Heart right ventricle (tissue), 16 donors: ENCODE measurements around the gene MDM2. TPM values are rescaled to one million over a fixed set of nuclear protein-coding genes. Genes with fewer than 3 reads are reported as not detected.

Source experiments
- ATAC-seq, 8 donors: fragments of 200-7000 bp; cut with Tn5 transposase; one replicate each; pipeline ENCODE4 v1.9.1; 2020; ENCODE audit warnings: mild to moderate bottlenecking in 8 of 8, moderate library complexity in 8 of 8, moderate number of reproducible peaks in 1 of 8
- DNase-seq, 2 donors: peaks; one replicate each; pipeline ENCODE4 v3.0.0-alpha.2; 2020
- H3K27ac ChIP-seq, 10 donors: fragments of 200-600 bp; sonication (generic) in 2 of 10; one replicate each; pipeline versions ENCODE4 v1.5.0 to v1.8.0; 2020 to 2022; ENCODE audit warnings: mild to moderate bottlenecking in 3 of 10
- H3K27me3 ChIP-seq, 7 donors: fragments of 200-600 bp; one replicate each; pipeline ENCODE4 v1.8.0; 2021 to 2022; ENCODE audit warnings: mild to moderate bottlenecking in 2 of 7
- H3K36me3 ChIP-seq, 9 donors: fragments of 200-600 bp; sonication (generic) in 1 of 9; one replicate each; pipeline versions ENCODE4 v1.5.0 to v1.8.0; 2020 to 2022; ENCODE audit warnings: mild to moderate bottlenecking in 2 of 9
- H3K4me1 ChIP-seq, 9 donors: fragments of 200-600 bp; sonication (generic) in 1 of 9; one replicate each; pipeline versions ENCODE4 v1.5.0 to v1.8.0; 2020 to 2022; ENCODE audit warnings: mild to moderate bottlenecking in 4 of 9
- H3K4me3 ChIP-seq, 10 donors: fragments of 200-600 bp; sonication (generic) in 2 of 10; one replicate each; pipeline versions ENCODE4 v1.5.0 to v1.8.0; 2020 to 2022; ENCODE audit warnings: mild to moderate bottlenecking in 7 of 10, moderate library complexity in 2 of 10
- H3K9me3 ChIP-seq, 11 donors: fragments of 200-600 bp in 10 of 11; sonication (generic) in 2 of 11; one replicate each; pipeline versions ENCODE4 v1.5.0 to v1.8.0; 2013 to 2022; ENCODE audit warnings: mild to moderate bottlenecking in 2 of 11, control low read depth in 1 of 11, moderate library complexity in 1 of 11
- WGBS, 2 donors: extraction: QIAGEN DNeasy Blood & Tissue Kit; methylation state at CpG; one replicate each; pipeline ENCODE4 v1.1.7; 2013; ENCODE audit warnings: inconsistent platforms in 1 of 2; 5-methylcytosine and 5-hydroxymethylcytosine counted together
- intact Hi-C, 10 donors: fragments of 100-400 bp; cut with DNase I; formaldehyde crosslinking; loops; one replicate each; pipeline versions ENCODE4 v1.11.1 to v1.14.2; 2022
- polyA plus RNA-seq, 2 donors: library from polyadenylated mRNA; stranded (reverse); fragments of 200-250 nt; gene quantifications; one replicate each; pipeline ENCODE4 v1.2.3, GENCODE V29; 2013
- total RNA-seq, 10 donors: library from RNA; stranded (reverse); fragmentation: NEBNext Ultra II Directional in 3 of 10; extraction: Animal tissue kit (Norgen Biotek cat#: 25700) in 3 of 10; gene quantifications; one replicate each; pipeline versions ENCODE4 v1.2.1 to v1.2.4, GENCODE V29; 2021 to 2023
- TF ChIP-seq, protein P1 (sequence below), 9 donors: fragments of 200-600 bp; sonication (generic) in 2 of 9; IDR thresholded peaks; one replicate each; pipeline versions ENCODE4 v1.5.0 to v1.8.0; 2021 to 2022; ENCODE audit warnings: antibody characterized with exemption in 9 of 9, mild to moderate bottlenecking in 5 of 9, moderate library complexity in 1 of 9
- donor health status: Arrhythmogenic right ventricular cardiomyopathy.
- donor health status: ischemic (EF 13 %, LVEDD 7.1; RV severe dilation, severe dysfunction).
- donor health status: healthy with polysubstance abuse.
- donor health status: DM: no; HTN: yes; CAD: no.
- donor health status: DM: no; HTN: no; CAD: no.
- donor health status: ischemic (EF 25% LVEDD 6.9; RV normal size, moderate dysfunction).
- donor health status: ischemic (EF 25% LVEDD 5.7; RV mildly dilated, moderate dysfunction).
- donor health status: healthy.
- donor health status: DM: yes; HTN: yes; CAD: no.
- donor health status: Ischemic cardiomyopathy.
- donor health status: ischemic (EF 35%, LVEDD 5.7; RV mildly dilated, moderate dysfunction).
- donor health status: nonischemic (EF 11% LVEDD 7.7; RV severe dilation, severe dysfunction).
- donor health status: DM: yes; HTN: yes; CAD: no.
- donor health status: PGD.
- donor health status: ischemic (EF 29% LVEDD 5.4; RV normal size, mild dysfunction).
- donor health status: nonischemic (EF 23%, LVEDD 6.1; RV moderate dilation, normal function).

The MDM2 gene
- total and polyA plus RNA-seq, 12 donors = 15.9 to 95.5 (median 47.1) TPM

DNA sequence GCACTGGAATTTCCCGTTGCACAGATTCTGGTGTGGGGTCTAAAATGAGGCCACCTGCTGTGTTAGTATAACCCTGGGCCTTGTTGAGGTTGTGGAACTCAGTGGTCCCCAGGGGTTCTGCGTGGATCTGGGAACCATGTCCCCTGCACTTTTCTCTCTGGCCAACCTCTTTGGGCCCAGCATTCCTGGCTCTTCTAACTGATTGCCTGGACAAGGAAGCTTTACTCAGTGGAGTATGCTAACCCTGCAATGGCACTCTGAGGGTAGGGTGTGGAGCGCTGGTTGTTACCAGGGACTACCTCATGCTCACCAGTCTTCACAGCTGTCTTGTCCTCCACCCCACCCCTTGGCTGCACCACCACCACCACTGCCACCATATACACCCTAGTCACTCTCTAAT, 85.8 kb downstream of the MDM2 start:
- Histone ChIP-seq H3K27ac (no peak overlapping the region), H3K36me3 (no peaks in the 10 kb centered on the region), H3K4me1 (peaks cover 0 to 24% (median 15%) of the 10 kb centered on the region in 9 donors), H3K9me3 (no peaks in the 10 kb centered on the region), H3K27me3 (no peaks in the 10 kb centered on the region), H3K4me3 (no peak overlapping the region)
- intact Hi-C loops = no loop called here
- no peak for ATAC-seq
- TF ChIP-seq, protein P1, sequence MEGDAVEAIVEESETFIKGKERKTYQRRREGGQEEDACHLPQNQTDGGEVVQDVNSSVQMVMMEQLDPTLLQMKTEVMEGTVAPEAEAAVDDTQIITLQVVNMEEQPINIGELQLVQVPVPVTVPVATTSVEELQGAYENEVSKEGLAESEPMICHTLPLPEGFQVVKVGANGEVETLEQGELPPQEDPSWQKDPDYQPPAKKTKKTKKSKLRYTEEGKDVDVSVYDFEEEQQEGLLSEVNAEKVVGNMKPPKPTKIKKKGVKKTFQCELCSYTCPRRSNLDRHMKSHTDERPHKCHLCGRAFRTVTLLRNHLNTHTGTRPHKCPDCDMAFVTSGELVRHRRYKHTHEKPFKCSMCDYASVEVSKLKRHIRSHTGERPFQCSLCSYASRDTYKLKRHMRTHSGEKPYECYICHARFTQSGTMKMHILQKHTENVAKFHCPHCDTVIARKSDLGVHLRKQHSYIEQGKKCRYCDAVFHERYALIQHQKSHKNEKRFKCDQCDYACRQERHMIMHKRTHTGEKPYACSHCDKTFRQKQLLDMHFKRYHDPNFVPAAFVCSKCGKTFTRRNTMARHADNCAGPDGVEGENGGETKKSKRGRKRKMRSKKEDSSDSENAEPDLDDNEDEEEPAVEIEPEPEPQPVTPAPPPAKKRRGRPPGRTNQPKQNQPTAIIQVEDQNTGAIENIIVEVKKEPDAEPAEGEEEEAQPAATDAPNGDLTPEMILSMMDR (IDR thresholded peaks at IDR 0.05) = no peak
- 84 to 86% methylated on average over 3 of the region's 3 CpGs for WGBS, 2 donors
- no peak for DNase-seq

DNA sequence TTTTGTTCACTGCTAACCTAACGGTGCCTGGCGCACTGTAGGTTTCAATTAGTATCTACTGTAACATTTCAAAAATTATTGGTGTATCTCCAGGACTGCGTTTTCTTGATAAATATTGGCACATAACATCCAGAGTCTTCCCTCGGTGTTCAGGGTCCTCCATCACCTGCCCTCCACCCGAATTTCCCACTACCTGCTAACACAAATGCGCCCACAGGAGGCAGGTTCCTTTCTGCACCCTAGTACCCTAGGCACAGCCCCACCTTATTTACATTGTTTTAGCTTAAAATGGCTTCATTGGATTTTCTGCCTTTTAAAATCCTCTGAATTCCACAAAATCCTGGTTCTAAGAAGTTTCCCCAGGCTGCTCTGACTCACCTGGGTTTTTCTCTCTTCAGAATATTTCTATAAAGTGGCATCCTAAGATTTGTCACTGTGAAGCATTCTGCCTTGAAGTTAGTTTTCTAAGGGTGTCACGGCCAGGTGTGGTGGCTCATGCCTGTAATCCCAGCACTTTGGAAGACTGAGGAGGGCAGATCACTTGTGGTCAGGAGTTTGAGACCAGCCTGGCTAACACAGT, 86.4 kb downstream of the MDM2 start:
- Histone ChIP-seq H3K36me3 (no peaks in the 10 kb centered on the region), H3K9me3 (no peaks in the 10 kb centered on the region), H3K27ac (no peak overlapping the region), H3K4me1 (peaks cover 0 to 28% (median 15%) of the 10 kb centered on the region in 9 donors), H3K27me3 (no peaks in the 10 kb centered on the region), H3K4me3 (no peak overlapping the region)
- ATAC-seq (no peak), DNase-seq (no peak)
- intact Hi-C loops = no loop called here
- TF ChIP-seq, protein P1 (IDR thresholded peaks at IDR 0.05) = no peak
- WGBS, 2 donors = 96% methylated on average over 7 of the region's 7 CpGs

DNA sequence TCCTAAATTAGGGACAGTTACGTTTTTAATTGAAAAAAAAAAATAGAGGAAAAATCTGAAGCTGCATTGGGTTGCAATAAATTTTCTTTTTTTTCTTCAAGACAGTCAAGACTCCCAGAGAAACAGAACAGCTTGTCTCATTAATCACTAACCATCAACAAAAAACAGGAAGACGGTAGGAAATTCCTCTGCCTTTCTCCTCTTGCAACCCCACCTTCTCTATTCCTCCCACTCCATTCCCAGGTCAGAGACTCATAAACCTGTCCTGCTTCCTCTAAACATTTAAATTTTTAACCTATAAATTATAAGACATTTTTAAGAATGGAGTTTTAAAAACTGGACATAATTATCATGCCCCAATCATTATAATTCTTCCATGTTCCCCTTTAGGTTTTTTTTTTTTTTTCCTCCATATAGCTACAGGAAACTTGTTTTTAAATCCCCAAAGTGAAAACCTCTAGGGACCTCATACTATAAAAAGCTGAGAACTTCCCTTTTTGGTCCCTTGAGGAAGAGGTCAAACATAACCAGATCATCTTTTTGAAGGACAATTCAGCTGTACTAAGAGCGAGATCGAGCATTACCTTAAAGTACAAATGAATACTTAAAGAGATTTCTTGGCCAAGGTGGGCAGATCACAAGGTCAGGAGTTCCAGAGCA, 89.0 kb downstream of the MDM2 start:
- no peak overlapping the region for H3K4me3 ChIP-seq
- no peaks in the 10 kb centered on the region for H3K27me3 ChIP-seq
- 43 to 48% methylated on average over 4 of the region's 4 CpGs for WGBS, 2 donors
- TF ChIP-seq, protein P1 (IDR thresholded peaks at IDR 0.05) = no peak
- intact Hi-C loops = no loop called here
- ATAC-seq = peak in 4 of 8 donors; percentile 35 to 70 (median 57)
- H3K9me3 ChIP-seq = no peaks in the 10 kb centered on the region
- H3K4me1 ChIP-seq = peaks cover 0 to 22% (median 15%) of the 10 kb centered on the region in 9 donors
- DNase-seq = no peak
- H3K27ac ChIP-seq = peak overlapping the region in 5 of 10 donors; percentile 10 to 42 (median 21)
- no peaks in the 10 kb centered on the region for H3K36me3 ChIP-seq

DNA sequence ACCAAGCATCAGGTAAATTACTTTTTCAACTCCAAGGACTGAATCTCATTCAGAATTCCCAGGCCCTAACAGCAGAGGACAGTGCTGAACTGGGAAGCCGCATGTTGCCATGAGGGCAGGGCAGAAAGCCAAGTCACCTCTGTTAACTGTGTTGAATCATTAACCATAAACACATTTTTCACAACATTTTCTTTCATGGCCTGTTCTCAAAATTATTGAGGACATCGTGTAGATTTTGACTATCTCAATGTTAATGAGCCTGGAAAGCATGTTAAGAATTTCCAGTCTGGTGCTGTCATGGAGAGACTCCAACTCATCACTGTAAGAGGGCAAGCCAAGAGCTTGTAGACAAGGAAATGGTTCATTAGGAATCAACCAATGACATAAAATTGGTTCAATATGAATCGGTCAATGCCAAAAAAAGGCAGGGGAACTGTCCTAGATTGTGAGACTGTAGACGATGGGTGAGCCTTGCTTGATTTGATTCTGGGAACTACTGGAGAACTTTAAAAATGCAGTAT, 91.3 kb downstream of the MDM2 start:
- H3K27ac ChIP-seq = peak overlapping the region in 2 of 10 donors; percentile 2 to 13
- peak in 1 of 2 donors; percentile 13 for DNase-seq
- peak in 1 of 8 donors; percentile 39 for ATAC-seq
- H3K4me3 ChIP-seq = no peak overlapping the region
- intact Hi-C loops = no loop called here
- 49 to 62% methylated on average over 4 of the region's 4 CpGs for WGBS, 2 donors
- TF ChIP-seq, protein P1 (IDR thresholded peaks at IDR 0.05) = peak in 4 of 9 donors; percentile 7 to 47 (median 32)
- H3K9me3 ChIP-seq = no peaks in the 10 kb centered on the region
- H3K27me3 ChIP-seq = no peaks in the 10 kb centered on the region
- peaks cover 0 to 22% (median 15%) of the 10 kb centered on the region in 9 donors for H3K4me1 ChIP-seq
- H3K36me3 ChIP-seq = no peaks in the 10 kb centered on the region
